DND-41 (cell line): Measurements from ENCODE around the gene CDS1.

Source experiments
- ATAC-seq: fragments of 200-7000 bp; cut with Tn5 transposase; 3 replicates; pipeline ENCODE4 v1.9.1; 2021; ENCODE audit warnings: low read depth; ENCODE audit not compliant: insufficient read depth
- DNase-seq: peaks from one replicate; pipeline ENCODE4 v3.0.0-alpha.2; 2020
- H2AFZ ChIP-seq: 2 replicates; pipeline ENCODE4 v1.6.0; 2012; ENCODE audit warnings: low read depth, low read length
- H3K27ac ChIP-seq: 2 replicates; pipeline ENCODE4 v1.5.1; 2012; ENCODE audit warnings: low read length, inconsistent platforms
- H3K27me3 ChIP-seq: fragments of 200-600 bp; sonication (generic); 2 replicates; pipeline ENCODE4 v1.6.0; 2012; ENCODE audit warnings: low read length, mild to moderate bottlenecking, inconsistent platforms; ENCODE audit not compliant: insufficient read depth, poor library complexity
- H3K36me3 ChIP-seq: 2 replicates; pipeline ENCODE4 v1.5.1; 2012; ENCODE audit warnings: low read length, inconsistent platforms; ENCODE audit not compliant: insufficient read depth
- H3K4me1 ChIP-seq: 2 replicates; pipeline ENCODE4 v1.5.1; 2012; ENCODE audit warnings: mild to moderate bottlenecking, low read length; ENCODE audit not compliant: insufficient read depth
- H3K4me2 ChIP-seq: 2 replicates; pipeline ENCODE4 v1.6.0; 2012; ENCODE audit warnings: mild to moderate bottlenecking, moderate library complexity, low read length, inconsistent platforms; ENCODE audit not compliant: insufficient read depth
- H3K4me3 ChIP-seq, 2 experiments: fragments of 200-600 bp in 1 of 2; shearing (Covaris generic) in 1 of 2; 2 replicates each; pipeline ENCODE4 v1.5.1; 2012 to 2016; ENCODE audit warnings: inconsistent platforms in 2 of 2, low read length in 2 of 2, mild to moderate bottlenecking in 2 of 2, low read depth in 1 of 2, moderate library complexity in 1 of 2
- H3K79me2 ChIP-seq: 2 replicates; pipeline ENCODE4 v1.6.0; 2012; ENCODE audit warnings: low read length, inconsistent platforms; ENCODE audit not compliant: insufficient read depth
- H3K9ac ChIP-seq: 2 replicates; pipeline ENCODE4 v1.6.0; 2012; ENCODE audit warnings: low read depth, mild to moderate bottlenecking, inconsistent platforms, low read length, moderate library complexity
- H3K9me3 ChIP-seq: 2 replicates; pipeline ENCODE4 v1.5.1; 2012; ENCODE audit warnings: low read length, moderate library complexity, mild to moderate bottlenecking, inconsistent platforms; ENCODE audit not compliant: insufficient read depth, severe bottlenecking
- H4K20me1 ChIP-seq: 2 replicates; pipeline ENCODE4 v1.6.0; 2012; ENCODE audit warnings: low read length; ENCODE audit not compliant: insufficient read depth
- CTCF ChIP-seq: IDR thresholded peaks from 2 replicates; pipeline ENCODE4 v1.5.1; 2012; ENCODE audit warnings: borderline replicate concordance, low read length, moderate library complexity, mild to moderate bottlenecking; ENCODE audit not compliant: poor library complexity, severe bottlenecking; ENCODE audit errors: extremely low read depth
- EZH2 ChIP-seq: IDR thresholded peaks from 3 replicates; pipeline ENCODE4 v1.6.1; 2012; ENCODE audit warnings: borderline replicate concordance, low read depth, mild to moderate bottlenecking, moderate library complexity, low read length, inconsistent platforms; ENCODE audit not compliant: severe bottlenecking

Gene CDS1

GRCh38 chr4:84626673-84627072 lies 43.7 kb downstream of the CDS1 start:
- Histone ChIP-seq H3K4me3 (no peak overlapping the region), H3K9me3 (no peaks in the 10 kb centered on the region), H3K4me1 (no peaks in the 10 kb centered on the region), H2AFZ (no peak overlapping the region), H3K27ac (no peak overlapping the region), H3K79me2 (no peaks in the 10 kb centered on the region), H3K27me3 (no peaks in the 10 kb centered on the region), H3K9ac (no peak overlapping the region), H4K20me1 (no peaks in the 10 kb centered on the region), H3K36me3 (no peaks in the 10 kb centered on the region), H3K4me2 (no peak overlapping the region)
- DNase-seq (no peak), ATAC-seq (no peak)
- no peak for TF ChIP-seq CTCF
- no peak for TF ChIP-seq EZH2

- no peaks in the 10 kb centered on the region for H3K36me3 ChIP-seq
- H3K27me3 ChIP-seq = no peaks in the 10 kb centered on the region
- DNase-seq = no peak
- H4K20me1 ChIP-seq = no peaks in the 10 kb centered on the region
- H3K4me2 ChIP-seq = no peak overlapping the region
- H3K4me1 ChIP-seq = no peaks in the 10 kb centered on the region
- H3K79me2 ChIP-seq = no peaks in the 10 kb centered on the region
- no peaks in the 10 kb centered on the region for H3K9me3 ChIP-seq
- H2AFZ ChIP-seq = no peak overlapping the region
- no peak overlapping the region for H3K4me3 ChIP-seq
- H3K9ac ChIP-seq = no peak overlapping the region
- TF ChIP-seq EZH2 (no peak), CTCF (no peak)
- H3K27ac ChIP-seq = no peak overlapping the region
- no peak for ATAC-seq
Measured at GRCh38 chr4:84631573-84631972, 48.6 kb downstream of the CDS1 start.

DNA sequence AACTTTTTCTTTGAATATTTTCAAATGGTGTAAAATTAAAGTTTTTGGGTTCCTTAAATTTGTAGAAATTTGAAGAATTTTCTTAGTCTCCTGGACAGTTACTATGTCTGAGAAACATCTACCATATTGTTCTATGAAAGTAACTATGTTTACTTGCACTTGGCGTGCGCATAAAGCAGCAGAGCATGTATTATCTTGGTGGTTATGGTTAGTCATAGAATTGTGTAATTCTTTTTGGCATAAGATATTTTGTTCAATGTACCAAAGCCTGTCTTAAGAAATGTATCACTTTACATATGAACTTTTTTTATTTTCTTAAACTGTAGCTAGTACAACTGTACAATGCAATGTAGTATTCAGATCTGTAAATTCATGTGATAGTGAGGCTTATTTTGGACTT lies 49.2 kb downstream of the CDS1 start:
- Histone ChIP-seq H3K27me3 (no peaks in the 10 kb centered on the region), H3K79me2 (no peaks in the 10 kb centered on the region), H3K9me3 (no peaks in the 10 kb centered on the region), H3K36me3 (no peaks in the 10 kb centered on the region), H3K4me1 (no peaks in the 10 kb centered on the region), H2AFZ (no peak overlapping the region), H3K4me3 (no peak overlapping the region), H3K27ac (no peak overlapping the region), H3K9ac (no peak overlapping the region), H4K20me1 (no peaks in the 10 kb centered on the region), H3K4me2 (no peak overlapping the region)
- ATAC-seq (no peak), DNase-seq (no peak)
- TF ChIP-seq CTCF (no peak), EZH2 (no peak)

DNA sequence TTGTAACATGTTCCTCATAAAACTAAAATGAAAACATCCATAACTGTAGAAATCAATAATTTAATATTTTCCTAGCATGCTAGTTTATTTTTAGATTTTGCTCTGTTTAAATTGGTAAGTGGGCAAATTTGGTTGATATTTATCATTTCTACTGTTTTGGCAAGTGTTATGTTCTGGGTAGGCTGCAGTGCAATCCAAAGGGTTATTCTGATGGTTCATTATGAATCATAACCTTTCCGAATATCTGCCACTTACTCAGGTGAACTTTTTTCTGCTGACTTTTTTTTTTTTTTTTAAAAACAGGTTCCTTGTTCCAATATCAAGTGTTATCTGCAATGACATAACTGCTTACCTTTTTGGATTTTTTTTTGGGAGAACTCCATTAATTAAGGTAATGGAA lies 52.0 kb downstream of the CDS1 start:
- no peaks in the 10 kb centered on the region for H3K79me2 ChIP-seq
- ATAC-seq (no peak), DNase-seq (no peak)
- H3K4me2 ChIP-seq = no peak overlapping the region
- no peaks in the 10 kb centered on the region for H4K20me1 ChIP-seq
- no peaks in the 10 kb centered on the region for H3K27me3 ChIP-seq
- no peak overlapping the region for H3K4me3 ChIP-seq
- no peak overlapping the region for H2AFZ ChIP-seq
- H3K36me3 ChIP-seq = no peaks in the 10 kb centered on the region
- H3K9ac ChIP-seq = no peak overlapping the region
- H3K4me1 ChIP-seq = no peaks in the 10 kb centered on the region
- no peak for TF ChIP-seq EZH2
- TF ChIP-seq CTCF = no peak
- no peak overlapping the region for H3K27ac ChIP-seq
- no peaks in the 10 kb centered on the region for H3K9me3 ChIP-seq
